ENCODE results near the gene TGFBR2.
"Not testable (repeated sequence)": the region's sequence is repeated elsewhere in the genome, so short reads cannot be mapped to it uniquely, and the experiment has no call there.

Gene TGFBR2

GRCh38 chr3:30618526-30618925 lies 12.1 kb downstream of the TGFBR2 start:
- Mint-ChIP-seq H3K27me3 (no peaks in the 10 kb centered on the region), H3K27ac (peak overlapping the region; percentile 81), H3K4me3 (peak overlapping the region; percentile 68), H3K9me3 (no peaks in the 10 kb centered on the region), H3K36me3 (peaks cover 16% of the 10 kb centered on the region), H3K4me1 (peaks cover 60% of the 10 kb centered on the region)
- DNase-seq (ENCODE audit: low spot score in 2 of 2) (no peak), ATAC-seq (ENCODE audit: low read depth) (peak; percentile 51)

GRCh38 chr3:30619318-30619717 lies 12.9 kb downstream of the TGFBR2 start:
- ATAC-seq (ENCODE audit: low read depth) (no peak), DNase-seq (ENCODE audit: low spot score in 2 of 2) (no peak)
- Mint-ChIP-seq H3K36me3 (peaks cover 18% of the 10 kb centered on the region), H3K27me3 (no peaks in the 10 kb centered on the region), H3K4me1 (peaks cover 60% of the 10 kb centered on the region), H3K4me3 (peak overlapping the region; percentile 32), H3K9me3 (no peaks in the 10 kb centered on the region), H3K27ac (peak overlapping the region; percentile 81)

- Mint-ChIP-seq H3K27ac (peak overlapping the region; percentile 81), H3K27me3 (no peaks in the 10 kb centered on the region), H3K9me3 (no peaks in the 10 kb centered on the region), H3K4me3 (peak overlapping the region; percentile 32), H3K36me3 (peaks cover 19% of the 10 kb centered on the region), H3K4me1 (peaks cover 59% of the 10 kb centered on the region)
- DNase-seq (ENCODE audit: low spot score in 2 of 2) = no peak
- ATAC-seq (ENCODE audit: low read depth) = no peak
Measured at GRCh38 chr3:30620402-30621360, 14.3 kb downstream of the TGFBR2 start.

- Mint-ChIP-seq H3K27me3 (no peaks in the 10 kb centered on the region), H3K36me3 (peaks cover 19% of the 10 kb centered on the region), H3K4me1 (peaks cover 60% of the 10 kb centered on the region), H3K27ac (peak overlapping the region; percentile 81), H3K9me3 (no peaks in the 10 kb centered on the region), H3K4me3 (peak overlapping the region; percentile 30)
- no peak for ATAC-seq (ENCODE audit: low read depth)
- DNase-seq (ENCODE audit: low spot score in 2 of 2) = no peak
Measured at GRCh38 chr3:30621576-30621975, 15.2 kb downstream of the TGFBR2 start.

GRCh38 chr3:30622047-30622545 lies 15.7 kb downstream of the TGFBR2 start:
- Mint-ChIP-seq H3K36me3 (peaks cover 22% of the 10 kb centered on the region), H3K4me3 (peak overlapping the region; percentile 30)

GRCh38 chr3:30622790-30623189 lies 16.4 kb downstream of the TGFBR2 start:
- ATAC-seq (ENCODE audit: low read depth) (peak; percentile 9), DNase-seq (ENCODE audit: low spot score in 2 of 2) (no peak)
- Mint-ChIP-seq H3K27me3 (no peaks in the 10 kb centered on the region), H3K9me3 (no peaks in the 10 kb centered on the region), H3K4me3 (peak overlapping the region; percentile 24), H3K4me1 (peaks cover 54% of the 10 kb centered on the region), H3K27ac (peak overlapping the region; percentile 81), H3K36me3 (peaks cover 18% of the 10 kb centered on the region)

More at GRCh38 chr3:30622047-30622545, 15.7 kb downstream of the TGFBR2 start:
- H3K27ac Mint-ChIP-seq = peak overlapping the region; percentile 81
- ATAC-seq (ENCODE audit: low read depth) (no peak), DNase-seq (ENCODE audit: low spot score in 2 of 2) (no peak)
- no peaks in the 10 kb centered on the region for H3K27me3 Mint-ChIP-seq
- H3K4me1 Mint-ChIP-seq = peaks cover 58% of the 10 kb centered on the region
- no peaks in the 10 kb centered on the region for H3K9me3 Mint-ChIP-seq

GRCh38 chr3:30623351-30623750 lies 16.9 kb downstream of the TGFBR2 start:
- no peaks in the 10 kb centered on the region for H3K27me3 Mint-ChIP-seq
- DNase-seq (ENCODE audit: low spot score in 2 of 2) (no peak), ATAC-seq (ENCODE audit: low read depth) (no peak)
- H3K27ac Mint-ChIP-seq = peak overlapping the region; percentile 81
- peaks cover 17% of the 10 kb centered on the region for H3K36me3 Mint-ChIP-seq
- peak overlapping the region; percentile 46 for H3K4me3 Mint-ChIP-seq
- H3K9me3 Mint-ChIP-seq = no peaks in the 10 kb centered on the region
- H3K4me1 Mint-ChIP-seq = peaks cover 51% of the 10 kb centered on the region

GRCh38 chr3:30624480-30624879 lies 18.1 kb downstream of the TGFBR2 start:
- not testable (repeated sequence) for DNase-seq (ENCODE audit: low spot score in 2 of 2); H3K27me3 Mint-ChIP-seq; H3K9me3 Mint-ChIP-seq
- Mint-ChIP-seq H3K27ac (peak overlapping the region; percentile 81), H3K4me1 (peaks cover 55% of the 10 kb centered on the region), H3K36me3 (peaks cover 15% of the 10 kb centered on the region), H3K4me3 (peak overlapping the region; percentile 52)
- ATAC-seq (ENCODE audit: low read depth) = peak; percentile 59

- Mint-ChIP-seq H3K36me3 (peaks cover 9% of the 10 kb centered on the region), H3K9me3 (no peaks in the 10 kb centered on the region), H3K4me3 (no peak overlapping the region), H3K4me1 (peaks cover 51% of the 10 kb centered on the region), H3K27me3 (no peaks in the 10 kb centered on the region), H3K27ac (peak overlapping the region; percentile 95)
- no peak for ATAC-seq (ENCODE audit: low read depth)
- DNase-seq (ENCODE audit: low spot score in 2 of 2) = no peak
Measured at GRCh38 chr3:30625541-30626438, 19.4 kb downstream of the TGFBR2 start.

GRCh38 chr3:30626443-30627180 lies 20.2 kb downstream of the TGFBR2 start:
- DNase-seq (ENCODE audit: low spot score in 2 of 2) (no peak), ATAC-seq (ENCODE audit: low read depth) (no peak)
- peaks cover 9% of the 10 kb centered on the region for H3K36me3 Mint-ChIP-seq
- H3K9me3 Mint-ChIP-seq = no peaks in the 10 kb centered on the region
- peak overlapping the region; percentile 95 for H3K27ac Mint-ChIP-seq
- peaks cover 54% of the 10 kb centered on the region for H3K4me1 Mint-ChIP-seq
- H3K27me3 Mint-ChIP-seq = no peaks in the 10 kb centered on the region
- H3K4me3 Mint-ChIP-seq = peak overlapping the region; percentile 45

- H3K4me1 Mint-ChIP-seq = peaks cover 61% of the 10 kb centered on the region
- H3K9me3 Mint-ChIP-seq = no peaks in the 10 kb centered on the region
- H3K27me3 Mint-ChIP-seq = no peaks in the 10 kb centered on the region
- H3K4me3 Mint-ChIP-seq = peak overlapping the region; percentile 37
- ATAC-seq (ENCODE audit: low read depth) (no peak), DNase-seq (ENCODE audit: low spot score in 2 of 2) (no peak)
- peaks cover 15% of the 10 kb centered on the region for H3K36me3 Mint-ChIP-seq
- H3K27ac Mint-ChIP-seq = peak overlapping the region; percentile 90
Measured at GRCh38 chr3:30628205-30628900, 22.0 kb downstream of the TGFBR2 start.

GRCh38 chr3:30628901-30629590 lies 22.6 kb downstream of the TGFBR2 start:
- Mint-ChIP-seq H3K4me1 (peaks cover 59% of the 10 kb centered on the region), H3K4me3 (peak overlapping the region; percentile 74), H3K27ac (peak overlapping the region; percentile 90), H3K9me3 (no peaks in the 10 kb centered on the region), H3K36me3 (peaks cover 13% of the 10 kb centered on the region), H3K27me3 (no peaks in the 10 kb centered on the region)
- ATAC-seq (ENCODE audit: low read depth) (peak; percentile 68), DNase-seq (ENCODE audit: low spot score in 2 of 2) (peak in 1 of 2 donors; percentile 46)
